Natural killer cell (primary cell): ENCODE measurements around the gene SERBP1. TPM values are rescaled to one million over a fixed set of nuclear protein-coding genes. Genes with fewer than 3 reads are reported as not detected.

ENCODE experiments used
- ATAC-seq, 3 donors: fragments of 150-1000 bp in 2 of 3; fragments of 200-7000 bp in 1 of 3; cut with Tn5 transposase; 1 replicate in 1 of 3; 2 replicates in 2 of 3; pipeline ENCODE4 v1.10.0; 2021; ENCODE audit warnings: mild to moderate bottlenecking in 2 of 3, moderate library complexity in 2 of 3
- DNase-seq, 2 donors: peaks; one replicate each; pipeline versions ENCODE4 v3.0.0 to v3.0.0-alpha.2; 2013 to 2021; ENCODE audit warnings: mixed read lengths in 1 of 2
- H3K27ac ChIP-seq: one replicate; pipeline ENCODE4 v1.5.1; 2013; ENCODE audit warnings: mild to moderate bottlenecking, low read length
- H3K27me3 ChIP-seq: one replicate; pipeline ENCODE4 v1.6.1; 2013; ENCODE audit warnings: low read length; ENCODE audit not compliant: control insufficient read depth, insufficient read depth
- H3K36me3 ChIP-seq: one replicate; pipeline ENCODE4 v1.6.1; 2013; ENCODE audit warnings: low read length; ENCODE audit not compliant: control insufficient read depth, insufficient read depth
- H3K4me1 ChIP-seq: one replicate; pipeline ENCODE4 v1.6.1; 2013; ENCODE audit warnings: low read length; ENCODE audit not compliant: control insufficient read depth, insufficient read depth
- H3K4me3 ChIP-seq: one replicate; pipeline ENCODE4 v1.5.1; 2013; ENCODE audit warnings: low read length
- H3K9me3 ChIP-seq: one replicate; pipeline ENCODE4 v1.6.1; 2013; ENCODE audit warnings: low read length; ENCODE audit not compliant: control insufficient read depth, insufficient read depth
- H3K27ac Mint-ChIP-seq, 2 donors: one replicate each; pipeline ENCODE4 v1.8.0; 2022; ENCODE audit warnings: mild to moderate bottlenecking in 2 of 2, mixed read lengths in 2 of 2, moderate library complexity in 1 of 2
- H3K27me3 Mint-ChIP-seq, 2 donors: one replicate each; pipeline ENCODE4 v1.8.0; 2022; ENCODE audit warnings: low read depth in 2 of 2, mixed read lengths in 2 of 2
- H3K36me3 Mint-ChIP-seq: one replicate; pipeline ENCODE4 v1.8.0; 2022; ENCODE audit warnings: mixed read lengths
- H3K4me1 Mint-ChIP-seq, 2 donors: one replicate each; pipeline ENCODE4 v1.8.0; 2022; ENCODE audit warnings: mixed read lengths in 2 of 2
- H3K4me3 Mint-ChIP-seq: one replicate; pipeline ENCODE4 v1.8.0; 2022; ENCODE audit warnings: mild to moderate bottlenecking, moderate library complexity, mixed read lengths
- H3K9me3 Mint-ChIP-seq, 2 donors: one replicate each; pipeline ENCODE4 v1.8.0; 2022; ENCODE audit warnings: mixed read lengths in 2 of 2
- WGBS: methylation state at CpG from one replicate; pipeline ENCODE4 v1.1.7; 2013; ENCODE audit warnings: missing lambda C conversion rate; ENCODE audit not compliant: insufficient coverage; 5-methylcytosine and 5-hydroxymethylcytosine counted together
- intact Hi-C: fragments of 100-400 bp; cut with micrococcal nuclease; formaldehyde crosslinking; loops from one replicate; pipeline ENCODE4 v1.14.2; 2022
- total RNA-seq, 4 donors: library from RNA; stranded (reverse); fragments of 120-200 nt in 1 of 4; gene quantifications; one replicate each; pipeline versions ENCODE4 v1.2.3 to v1.2.4, GENCODE V29; 2013 to 2022
- TF ChIP-seq, protein P1 (sequence below): fragments of 200-600 bp; IDR thresholded peaks from one replicate; pipeline ENCODE4 v1.8.0; 2022; ENCODE audit warnings: antibody characterized with exemption

SERBP1 gene
- 100 to 1,000 TPM; 137 to 183 (median 149) TPM for total RNA-seq
- 171 TPM for total RNA-seq (2013)

DNA sequence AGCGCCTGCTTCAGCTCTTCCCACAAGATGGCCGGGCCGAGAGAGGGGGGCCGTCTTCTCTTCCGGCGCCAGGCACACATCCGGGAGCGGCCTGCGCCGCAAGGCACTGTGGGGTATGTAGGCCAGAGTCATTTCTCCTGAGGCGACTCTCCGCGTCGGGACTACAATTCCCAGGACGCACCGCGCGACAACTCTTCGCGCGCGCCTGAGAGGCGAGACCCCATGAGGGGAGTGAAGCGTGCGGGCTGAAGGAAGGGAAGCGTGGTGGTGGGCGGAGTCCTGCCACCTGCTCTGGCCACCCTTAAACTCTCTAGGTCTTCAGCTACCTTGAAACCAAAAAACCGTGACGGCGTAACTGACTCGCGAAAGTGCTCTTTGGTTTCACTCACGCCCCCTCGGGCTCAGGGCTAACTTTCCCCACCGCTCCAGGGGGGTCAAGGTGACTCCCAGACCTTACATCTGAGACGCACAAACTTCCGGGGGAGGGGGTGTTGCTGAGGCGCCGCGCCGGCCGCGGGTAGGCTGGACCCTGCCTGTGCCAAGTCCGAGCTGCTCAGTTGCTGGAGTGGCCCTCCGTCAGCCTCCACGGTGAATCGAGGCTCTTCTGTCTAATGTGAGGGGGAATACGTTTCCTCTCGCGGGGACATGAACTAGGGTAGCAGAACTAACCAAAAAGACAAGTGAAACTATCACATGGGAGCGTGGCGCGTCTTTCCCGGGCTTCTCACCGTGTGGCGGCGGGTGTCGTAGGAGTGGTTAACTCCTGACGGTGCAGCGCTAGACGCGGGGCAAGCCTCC, at the start of gene SERBP1:
Gene SERBP1 (minus strand): TSS at position 45 of the 798 bp plus-strand sequence. CDS start 102 bp downstream, outside the sequence.
- peak; percentile 82 to 95 (median 85) for ATAC-seq
- Histone ChIP-seq H3K9me3 (no peaks in the 10 kb centered on the region), H3K27ac (peak within 1 kb of the TSS; percentile 98), H3K4me3 (peak within 1 kb of the TSS; percentile 80), H3K27me3 (no peaks in the 10 kb centered on the region), H3K4me1 (peaks cover 5% of the 10 kb centered on the region), H3K36me3 (peaks cover 9% of the 10 kb centered on the region)
- intact Hi-C loops = loop anchor here (1.0 to 10.0 kb wide), 5 partner anchors 70 to 496 kb away; partner anchors contain the start of gene GADD45A
- H3K9me3 Mint-ChIP-seq = no peaks in the 10 kb centered on the region
- peak within 1 kb of the TSS; percentile 99 to 100 for H3K27ac Mint-ChIP-seq
- H3K36me3 Mint-ChIP-seq = peaks cover 1% of the 10 kb centered on the region
- peak; percentile 91 to 98 for DNase-seq
- H3K27me3 Mint-ChIP-seq = peaks cover 0 to 7% of the 10 kb centered on the region in 2 donors
- peak within 1 kb of the TSS; percentile 100 for H3K4me3 Mint-ChIP-seq
- WGBS = under 1% methylated on average over 62 of the region's 62 CpGs
- TF ChIP-seq, protein P1, sequence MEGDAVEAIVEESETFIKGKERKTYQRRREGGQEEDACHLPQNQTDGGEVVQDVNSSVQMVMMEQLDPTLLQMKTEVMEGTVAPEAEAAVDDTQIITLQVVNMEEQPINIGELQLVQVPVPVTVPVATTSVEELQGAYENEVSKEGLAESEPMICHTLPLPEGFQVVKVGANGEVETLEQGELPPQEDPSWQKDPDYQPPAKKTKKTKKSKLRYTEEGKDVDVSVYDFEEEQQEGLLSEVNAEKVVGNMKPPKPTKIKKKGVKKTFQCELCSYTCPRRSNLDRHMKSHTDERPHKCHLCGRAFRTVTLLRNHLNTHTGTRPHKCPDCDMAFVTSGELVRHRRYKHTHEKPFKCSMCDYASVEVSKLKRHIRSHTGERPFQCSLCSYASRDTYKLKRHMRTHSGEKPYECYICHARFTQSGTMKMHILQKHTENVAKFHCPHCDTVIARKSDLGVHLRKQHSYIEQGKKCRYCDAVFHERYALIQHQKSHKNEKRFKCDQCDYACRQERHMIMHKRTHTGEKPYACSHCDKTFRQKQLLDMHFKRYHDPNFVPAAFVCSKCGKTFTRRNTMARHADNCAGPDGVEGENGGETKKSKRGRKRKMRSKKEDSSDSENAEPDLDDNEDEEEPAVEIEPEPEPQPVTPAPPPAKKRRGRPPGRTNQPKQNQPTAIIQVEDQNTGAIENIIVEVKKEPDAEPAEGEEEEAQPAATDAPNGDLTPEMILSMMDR = no peak
- H3K4me1 Mint-ChIP-seq = peaks cover 60 to 62% of the 10 kb centered on the region in 2 donors

DNA sequence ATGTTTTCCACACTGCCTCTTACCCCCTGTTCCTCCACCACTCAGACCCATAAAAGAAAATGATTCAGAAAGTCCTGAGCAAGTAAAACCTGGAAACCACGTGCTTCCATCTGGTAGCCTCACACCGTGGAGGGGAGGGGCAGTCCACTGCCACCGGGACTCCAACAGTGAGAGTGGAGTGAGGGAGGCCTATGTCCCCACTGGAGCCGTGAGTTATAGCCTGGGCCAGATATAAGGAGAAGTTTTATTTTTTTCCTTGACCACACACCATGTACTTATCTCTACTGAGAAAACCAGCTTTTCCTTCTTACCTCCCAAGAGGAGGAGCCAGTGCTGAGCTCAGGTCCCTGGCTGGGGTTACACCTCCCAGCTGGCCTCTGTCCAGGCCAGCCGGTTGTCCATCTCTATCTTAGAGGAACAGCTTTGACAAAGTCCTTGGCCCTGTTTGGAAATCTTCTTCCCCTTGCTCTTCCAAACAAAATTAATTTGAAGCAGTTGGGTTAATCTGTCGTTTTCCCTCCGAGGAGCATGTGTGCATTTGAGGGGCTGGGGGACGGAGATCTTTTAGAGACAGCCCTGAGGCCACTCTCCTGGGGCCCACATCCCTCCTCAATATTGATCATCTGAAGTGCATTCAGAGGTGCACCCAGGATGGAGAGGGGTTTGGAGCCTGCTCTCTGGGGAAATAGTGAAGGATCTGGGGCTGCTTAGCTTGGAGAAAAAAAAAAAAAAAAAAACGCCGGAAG, 49.1 kb upstream of the SERBP1 start:
- Mint-ChIP-seq H3K4me3 (no peak overlapping the region), H3K36me3 (no peaks in the 10 kb centered on the region), H3K9me3 (no peaks in the 10 kb centered on the region), H3K27me3 (no peaks in the 10 kb centered on the region), H3K4me1 (peaks cover 0 to 6% of the 10 kb centered on the region in 2 donors), H3K27ac (no peak overlapping the region)
- H3K27ac ChIP-seq = no peak overlapping the region
- ATAC-seq (peak in 1 of 3 donors; percentile 3), DNase-seq (no peak)
- intact Hi-C loops = no loop called here
- WGBS = 42% methylated on average over 7 of the region's 10 CpGs
- TF ChIP-seq, protein P1 = no peak
- no peak overlapping the region for H3K4me3 ChIP-seq
- H3K9me3 ChIP-seq = no peaks in the 10 kb centered on the region
- H3K36me3 ChIP-seq = no peaks in the 10 kb centered on the region
- no peaks in the 10 kb centered on the region for H3K4me1 ChIP-seq
- no peaks in the 10 kb centered on the region for H3K27me3 ChIP-seq

DNA sequence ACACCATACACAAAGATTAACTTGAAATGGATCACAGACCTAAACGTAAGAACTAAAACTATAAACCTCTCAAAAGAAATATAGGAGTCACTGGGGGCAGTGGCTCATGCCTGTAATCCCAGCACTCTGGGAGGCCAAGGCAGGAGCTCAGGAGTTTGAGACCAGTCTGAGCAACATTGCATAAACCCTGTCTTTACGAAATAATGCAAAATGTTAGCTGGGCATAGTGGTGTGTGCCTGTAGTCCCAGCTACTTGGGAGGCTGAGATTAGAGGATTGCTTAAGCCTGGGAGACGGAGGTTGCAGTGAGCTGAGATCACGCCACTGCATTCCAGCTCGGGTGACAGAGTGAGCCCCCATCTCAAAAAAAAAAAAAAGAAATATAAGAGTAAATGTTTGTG, 46.7 kb upstream of the SERBP1 start:
- intact Hi-C loops = no loop called here
- H3K4me3 Mint-ChIP-seq = no peak overlapping the region
- peaks cover 0 to 6% of the 10 kb centered on the region in 2 donors for H3K4me1 Mint-ChIP-seq
- H3K9me3 ChIP-seq = no peaks in the 10 kb centered on the region
- DNase-seq (no peak), ATAC-seq (no peak)
- no peaks in the 10 kb centered on the region for H3K36me3 ChIP-seq
- H3K27me3 Mint-ChIP-seq = no peaks in the 10 kb centered on the region
- no peak overlapping the region for H3K27ac ChIP-seq
- no peaks in the 10 kb centered on the region for H3K27me3 ChIP-seq
- no peaks in the 10 kb centered on the region for H3K36me3 Mint-ChIP-seq
- no peak overlapping the region for H3K4me3 ChIP-seq
- H3K9me3 Mint-ChIP-seq = no peaks in the 10 kb centered on the region
- no peaks in the 10 kb centered on the region for H3K4me1 ChIP-seq
- no peak overlapping the region for H3K27ac Mint-ChIP-seq
- TF ChIP-seq, protein P1 = no peak
- 74% methylated on average over 5 of the region's 5 CpGs for WGBS
